Kidney epithelial cell (primary cell): ENCODE data around the gene HTRA2. TPM values are rescaled to one million over a fixed set of nuclear protein-coding genes. Genes with fewer than 3 reads are reported as not detected.

Experiments
- DNase-seq: peaks from one replicate; pipeline ENCODE4 v3.0.0-alpha.2; 2010; ENCODE audit warnings: low read depth
- H3K27me3 ChIP-seq: 2 replicates; pipeline ENCODE4 v1.6.0; 2011; ENCODE audit warnings: low read length; ENCODE audit not compliant: control insufficient read depth, insufficient read depth
- H3K36me3 ChIP-seq: 2 replicates; pipeline ENCODE4 v1.5.1; 2011; ENCODE audit warnings: low read length; ENCODE audit not compliant: control insufficient read depth, insufficient read depth
- H3K4me3 ChIP-seq: 2 replicates; pipeline ENCODE4 v1.5.1; 2011; ENCODE audit warnings: low read depth, mild to moderate bottlenecking, control low read depth, low read length
- CTCF ChIP-seq: IDR thresholded peaks from 2 replicates; pipeline ENCODE4 v1.5.1; 2011; ENCODE audit warnings: mild to moderate bottlenecking, moderate library complexity, low read length, control low read depth, inconsistent platforms; ENCODE audit not compliant: insufficient read depth, poor library complexity, severe bottlenecking
- total RNA-seq: library from RNA; depleted of rRNA; stranded (reverse); fragments of >200 nt; gene quantifications from 2 replicates; pipeline ENCODE4 v1.2.3, GENCODE V29; 2015

The HTRA2 gene
- total RNA-seq, 1 donor from 2014 or later = 35.1 TPM

DNA sequence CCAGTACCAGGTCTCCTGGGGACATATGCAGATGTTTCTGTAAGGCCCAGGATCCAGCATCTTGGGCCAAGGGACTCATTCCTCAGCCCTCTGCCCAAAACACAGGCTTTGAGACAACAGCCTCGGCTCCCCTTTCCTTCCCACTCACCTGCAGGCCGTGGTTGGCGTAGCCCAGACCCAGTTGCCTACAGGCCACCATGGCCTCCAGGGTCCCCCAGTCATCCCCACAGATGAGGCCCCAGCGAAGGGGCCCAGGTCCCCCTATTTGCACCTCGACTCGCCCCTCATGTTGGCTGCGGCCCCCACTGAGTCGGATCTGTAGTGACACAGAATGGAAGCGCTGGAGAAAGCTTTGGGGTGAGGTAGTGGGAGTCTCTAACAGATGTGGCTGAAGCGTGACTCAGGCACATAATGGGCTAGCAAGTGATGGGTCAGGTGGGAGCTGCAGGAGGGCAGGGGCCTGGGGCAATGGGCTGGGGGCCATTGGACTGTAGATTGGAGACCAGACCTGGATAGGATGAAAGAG is 5.8 kb downstream of the HTRA2 start:
- Histone ChIP-seq H3K36me3 (no peaks in the 10 kb centered on the region), H3K4me3 (no peak overlapping the region), H3K27me3 (no peaks in the 10 kb centered on the region)
- no peak for DNase-seq
- TF ChIP-seq CTCF = no peak

- TF ChIP-seq CTCF = no peak
- Histone ChIP-seq H3K27me3 (no peaks in the 10 kb centered on the region), H3K4me3 (no peak overlapping the region), H3K36me3 (no peaks in the 10 kb centered on the region)
- DNase-seq = no peak
Observed at GRCh38 chr2:74536166-74536950, 6.6 kb downstream of the HTRA2 start.

GRCh38 chr2:74537140-74537539 is 7.4 kb downstream of the HTRA2 start:
- no peak for DNase-seq
- no peaks in the 10 kb centered on the region for H3K36me3 ChIP-seq
- H3K4me3 ChIP-seq = no peak overlapping the region
- H3K27me3 ChIP-seq = no peaks in the 10 kb centered on the region
- TF ChIP-seq CTCF = no peak

DNA sequence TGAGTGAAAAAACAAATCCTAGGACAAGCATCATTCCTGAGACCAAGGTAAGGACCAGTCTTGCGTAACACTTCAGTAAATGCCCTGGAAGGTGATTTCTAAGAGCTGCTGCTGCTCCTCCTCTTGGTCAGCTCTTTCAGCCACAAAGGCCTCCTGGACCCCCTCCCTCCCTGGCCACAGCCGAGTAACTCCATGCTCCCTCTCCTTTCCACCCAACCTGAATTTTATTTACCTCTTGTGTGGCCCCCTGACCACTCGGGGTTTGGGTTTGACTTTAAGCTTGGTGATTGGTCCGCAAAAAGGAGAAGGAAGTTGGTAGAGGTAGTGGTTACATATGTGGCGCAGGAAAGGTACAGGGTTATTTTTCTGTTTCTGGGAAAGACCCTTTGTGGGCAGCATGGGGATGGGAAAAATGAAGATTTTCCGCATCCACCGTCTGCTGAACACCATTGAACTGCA is 9.2 kb downstream of the HTRA2 start:
- no peak for DNase-seq
- Histone ChIP-seq H3K36me3 (no peaks in the 10 kb centered on the region), H3K27me3 (no peaks in the 10 kb centered on the region), H3K4me3 (no peak overlapping the region)
- TF ChIP-seq CTCF = no peak

- no peak for DNase-seq
- Histone ChIP-seq H3K27me3 (no peaks in the 10 kb centered on the region), H3K4me3 (no peak overlapping the region), H3K36me3 (no peaks in the 10 kb centered on the region)
- no peak for TF ChIP-seq CTCF
Observed at GRCh38 chr2:74540291-74540690, 10.6 kb downstream of the HTRA2 start.
